ENCODE measurements around the gene TBC1D2. TPM values are rescaled to one million over a fixed set of nuclear protein-coding genes. Genes with fewer than 3 reads are reported as not detected.

The TBC1D2 gene
- total RNA-seq, 1 donor, result 114 TPM

DNA sequence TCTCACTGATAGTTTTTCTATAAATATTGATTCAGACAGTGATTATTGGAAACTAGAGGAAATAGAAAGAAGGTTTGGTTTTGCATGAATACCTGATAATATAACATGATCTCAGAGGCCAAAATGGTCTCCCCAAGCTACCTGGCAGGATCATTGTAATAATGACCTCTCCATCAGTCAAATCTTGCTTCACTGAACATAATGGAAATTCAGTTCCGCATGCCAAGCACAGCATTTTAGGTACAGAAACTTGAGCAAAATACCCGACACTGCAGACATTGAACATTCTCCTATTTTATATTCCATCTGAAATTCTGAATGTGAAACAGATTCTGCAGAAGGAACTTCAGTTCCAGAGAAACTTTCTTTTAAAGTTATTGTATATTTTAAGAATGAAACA lies 9.1 kb upstream of the TBC1D2 start:
- Histone ChIP-seq H3K4me1 (ENCODE audit: insufficient read depth, low read length) (no peaks in the 10 kb centered on the region), H3K9me3 (ENCODE audit: low read depth, low read length) (no peaks in the 10 kb centered on the region), H3K27me3 (ENCODE audit: insufficient read depth, low read length) (no peaks in the 10 kb centered on the region), H3K4me3 (ENCODE audit: insufficient read depth, low read length) (no peak overlapping the region), H3K4me2 (ENCODE audit: insufficient read depth, low read length) (no peak overlapping the region), H3K36me3 (ENCODE audit: insufficient read depth, low read length) (no peaks in the 10 kb centered on the region), H4K20me1 (ENCODE audit: insufficient read depth, low read length) (no peaks in the 10 kb centered on the region), H2AFZ (ENCODE audit: low read length) (no peak overlapping the region), H3K79me2 (ENCODE audit: insufficient read depth, low read length) (no peaks in the 10 kb centered on the region), H3K27ac (ENCODE audit: low read depth, low read length) (no peak overlapping the region)
- TF ChIP-seq, protein P1, sequence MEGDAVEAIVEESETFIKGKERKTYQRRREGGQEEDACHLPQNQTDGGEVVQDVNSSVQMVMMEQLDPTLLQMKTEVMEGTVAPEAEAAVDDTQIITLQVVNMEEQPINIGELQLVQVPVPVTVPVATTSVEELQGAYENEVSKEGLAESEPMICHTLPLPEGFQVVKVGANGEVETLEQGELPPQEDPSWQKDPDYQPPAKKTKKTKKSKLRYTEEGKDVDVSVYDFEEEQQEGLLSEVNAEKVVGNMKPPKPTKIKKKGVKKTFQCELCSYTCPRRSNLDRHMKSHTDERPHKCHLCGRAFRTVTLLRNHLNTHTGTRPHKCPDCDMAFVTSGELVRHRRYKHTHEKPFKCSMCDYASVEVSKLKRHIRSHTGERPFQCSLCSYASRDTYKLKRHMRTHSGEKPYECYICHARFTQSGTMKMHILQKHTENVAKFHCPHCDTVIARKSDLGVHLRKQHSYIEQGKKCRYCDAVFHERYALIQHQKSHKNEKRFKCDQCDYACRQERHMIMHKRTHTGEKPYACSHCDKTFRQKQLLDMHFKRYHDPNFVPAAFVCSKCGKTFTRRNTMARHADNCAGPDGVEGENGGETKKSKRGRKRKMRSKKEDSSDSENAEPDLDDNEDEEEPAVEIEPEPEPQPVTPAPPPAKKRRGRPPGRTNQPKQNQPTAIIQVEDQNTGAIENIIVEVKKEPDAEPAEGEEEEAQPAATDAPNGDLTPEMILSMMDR (IDR thresholded peaks at IDR 0.05; ENCODE audit: extremely low read depth, low read depth, low read length), result no peak
- no peak for DNase-seq (ENCODE audit: insufficient read length, low spot score, missing footprints)

DNA sequence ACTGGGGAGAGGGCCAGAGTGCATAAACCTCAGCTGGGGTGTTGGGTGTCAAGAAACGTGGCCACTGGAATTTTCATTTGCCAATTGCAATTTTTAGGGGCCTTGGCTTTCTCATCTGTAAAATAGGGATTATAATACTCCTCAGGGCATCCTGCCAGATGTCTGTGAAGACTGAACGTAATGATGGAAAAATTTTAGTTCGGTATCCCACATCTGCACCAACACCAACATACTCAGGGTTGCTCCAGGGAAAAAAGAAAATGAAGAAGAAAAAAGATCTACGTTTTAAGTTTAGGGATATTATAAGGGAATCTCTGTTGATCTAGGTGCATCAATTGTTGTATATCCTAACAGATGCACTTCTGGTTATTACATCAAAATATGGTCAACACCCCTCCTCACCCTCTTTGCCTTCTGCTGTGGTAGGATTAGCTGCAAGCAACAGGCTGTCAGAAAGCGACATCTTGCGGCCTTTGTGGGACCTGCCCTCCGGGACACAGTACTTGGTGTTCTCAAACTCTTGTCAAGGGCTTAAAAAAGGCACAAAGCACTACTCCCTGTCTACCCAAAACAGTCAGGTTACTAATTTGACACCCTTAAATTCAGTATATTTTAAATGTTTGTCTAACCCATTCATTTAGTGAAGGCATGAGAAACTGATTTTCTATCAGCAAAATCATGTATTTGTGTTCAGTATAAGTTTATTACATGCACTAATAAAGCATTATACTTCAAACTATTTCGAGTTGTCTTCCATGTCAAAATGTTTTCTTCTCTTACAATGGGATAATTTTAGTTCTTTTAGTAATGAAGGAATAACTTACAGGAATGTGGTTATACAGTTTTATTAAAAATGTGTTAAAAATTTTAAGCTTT lies 8.3 kb upstream of the TBC1D2 start:
- H3K4me1 ChIP-seq (ENCODE audit: insufficient read depth, low read length), result no peaks in the 10 kb centered on the region
- no peak overlapping the region for H2AFZ ChIP-seq (ENCODE audit: low read length)
- peak; percentile 69 for DNase-seq (ENCODE audit: insufficient read length, low spot score, missing footprints)
- H3K36me3 ChIP-seq (ENCODE audit: insufficient read depth, low read length), result no peaks in the 10 kb centered on the region
- H4K20me1 ChIP-seq (ENCODE audit: insufficient read depth, low read length), result no peaks in the 10 kb centered on the region
- no peak overlapping the region for H3K27ac ChIP-seq (ENCODE audit: low read depth, low read length)
- no peaks in the 10 kb centered on the region for H3K27me3 ChIP-seq (ENCODE audit: insufficient read depth, low read length)
- H3K79me2 ChIP-seq (ENCODE audit: insufficient read depth, low read length), result no peaks in the 10 kb centered on the region
- TF ChIP-seq, protein P1 (IDR thresholded peaks at IDR 0.05; ENCODE audit: extremely low read depth, low read depth, low read length), result peak; percentile 99
- H3K9me3 ChIP-seq (ENCODE audit: low read depth, low read length), result no peaks in the 10 kb centered on the region
- no peak overlapping the region for H3K4me3 ChIP-seq (ENCODE audit: insufficient read depth, low read length)
- no peak overlapping the region for H3K4me2 ChIP-seq (ENCODE audit: insufficient read depth, low read length)

DNA sequence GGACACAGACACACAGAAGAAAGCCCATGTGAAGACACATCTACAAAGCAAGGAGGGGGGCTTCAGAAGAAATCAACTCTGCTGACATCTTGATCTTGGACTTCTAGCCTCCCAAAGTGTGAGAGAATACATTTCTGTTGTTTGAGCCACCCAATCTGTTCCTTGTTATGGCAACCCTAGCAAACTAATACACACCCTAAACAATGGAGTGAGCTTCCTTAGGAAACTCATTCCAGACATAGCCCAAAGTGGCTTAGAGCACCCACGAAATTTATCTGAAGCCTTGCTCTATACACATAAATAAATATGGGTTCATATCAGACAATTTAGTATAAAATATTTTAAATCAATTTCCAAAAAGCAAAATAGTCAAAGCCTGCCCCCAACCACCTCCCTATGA lies 7.6 kb upstream of the TBC1D2 start:
- Histone ChIP-seq H3K4me3 (ENCODE audit: insufficient read depth, low read length) (no peak overlapping the region), H3K4me1 (ENCODE audit: insufficient read depth, low read length) (no peaks in the 10 kb centered on the region), H4K20me1 (ENCODE audit: insufficient read depth, low read length) (no peaks in the 10 kb centered on the region), H3K27ac (ENCODE audit: low read depth, low read length) (no peak overlapping the region), H3K9me3 (ENCODE audit: low read depth, low read length) (no peaks in the 10 kb centered on the region), H3K27me3 (ENCODE audit: insufficient read depth, low read length) (no peaks in the 10 kb centered on the region), H3K79me2 (ENCODE audit: insufficient read depth, low read length) (no peaks in the 10 kb centered on the region), H3K36me3 (ENCODE audit: insufficient read depth, low read length) (no peaks in the 10 kb centered on the region), H3K4me2 (ENCODE audit: insufficient read depth, low read length) (no peak overlapping the region), H2AFZ (ENCODE audit: low read length) (no peak overlapping the region)
- TF ChIP-seq, protein P1 (IDR thresholded peaks at IDR 0.05; ENCODE audit: extremely low read depth, low read depth, low read length), result no peak
- no peak for DNase-seq (ENCODE audit: insufficient read length, low spot score, missing footprints)

DNA sequence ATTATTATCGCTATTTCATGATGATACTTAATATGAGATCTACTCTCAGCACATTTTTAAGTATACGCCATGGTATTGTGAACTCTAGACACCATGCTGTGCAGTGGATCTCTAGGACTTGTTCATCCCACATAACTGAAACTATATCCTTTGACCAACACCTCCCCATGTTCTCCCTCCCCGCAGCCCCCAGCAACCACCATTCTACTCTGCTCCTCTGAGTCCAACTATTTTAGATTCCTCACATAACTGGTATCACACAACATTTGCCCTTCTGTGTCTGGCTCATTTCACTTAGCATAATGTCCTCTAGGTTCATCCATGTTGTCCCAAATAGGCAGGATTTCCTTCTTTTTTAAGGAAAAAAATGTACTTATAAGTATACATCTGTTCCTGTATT lies 6.6 kb upstream of the TBC1D2 start:
- Histone ChIP-seq H3K9me3 (ENCODE audit: low read depth, low read length) (no peaks in the 10 kb centered on the region), H3K27ac (ENCODE audit: low read depth, low read length) (no peak overlapping the region), H3K4me1 (ENCODE audit: insufficient read depth, low read length) (peaks cover under 1% of the 10 kb centered on the region), H3K4me2 (ENCODE audit: insufficient read depth, low read length) (no peak overlapping the region), H3K27me3 (ENCODE audit: insufficient read depth, low read length) (no peaks in the 10 kb centered on the region), H3K4me3 (ENCODE audit: insufficient read depth, low read length) (no peak overlapping the region), H3K36me3 (ENCODE audit: insufficient read depth, low read length) (no peaks in the 10 kb centered on the region), H4K20me1 (ENCODE audit: insufficient read depth, low read length) (no peaks in the 10 kb centered on the region), H3K79me2 (ENCODE audit: insufficient read depth, low read length) (no peaks in the 10 kb centered on the region), H2AFZ (ENCODE audit: low read length) (peak overlapping the region; percentile 32)
- TF ChIP-seq, protein P1 (IDR thresholded peaks at IDR 0.05; ENCODE audit: extremely low read depth, low read depth, low read length), result no peak
- no peak for DNase-seq (ENCODE audit: insufficient read length, low spot score, missing footprints)

Measured in osteoblast (primary cell).